Stimulated activated CD8-positive, alpha-beta memory T cell treated with anti-CD3 and anti-CD28 coated beads, Interleukin-12 subunit alpha, Interleukin-12 subunit beta, amount 100 ng/mL, for 24 hours (primary cell): ENCODE data around the gene SUSD1.

Experiments
- DNase-seq: peaks from one replicate; pipeline ENCODE4 v3.0.0-alpha.2; 2020; ENCODE audit errors: extremely low read depth

The SUSD1 gene

GRCh38 chr9:112012026-112012902, 162.8 kb downstream of the SUSD1 start:
- DNase-seq: no peak

DNA sequence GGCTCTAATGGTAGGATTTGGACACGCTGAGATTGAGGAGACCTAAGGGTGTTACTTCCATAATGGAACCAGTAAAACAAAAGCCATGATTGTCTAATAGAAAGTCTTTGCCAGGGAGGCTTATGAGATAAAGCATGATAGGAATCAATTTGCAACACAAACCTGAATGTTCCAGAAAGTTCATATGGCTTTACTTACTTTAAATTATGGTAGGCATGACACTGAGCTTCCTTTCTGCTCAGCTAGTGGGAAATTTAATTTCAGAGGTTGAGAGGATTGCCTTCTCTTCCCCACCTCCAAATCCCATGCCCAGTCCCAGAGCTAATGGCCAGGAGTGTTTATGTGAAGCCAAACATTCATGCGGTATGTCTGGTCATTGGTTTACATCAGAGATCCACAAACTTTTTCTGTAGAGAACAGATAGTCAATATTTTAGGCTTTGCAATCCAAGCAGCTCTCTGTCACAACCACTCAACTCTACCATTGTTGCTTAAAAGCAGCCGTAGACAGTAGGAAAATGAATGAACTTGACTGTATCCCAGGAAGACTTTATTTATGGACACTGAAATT, 164.0 kb downstream of the SUSD1 start:
- DNase-seq: no peak

GRCh38 chr9:112010537-112010936, 164.6 kb downstream of the SUSD1 start:
- no peak for DNase-seq

GRCh38 chr9:112009656-112010055, 165.4 kb downstream of the SUSD1 start:
- no peak for DNase-seq

DNA sequence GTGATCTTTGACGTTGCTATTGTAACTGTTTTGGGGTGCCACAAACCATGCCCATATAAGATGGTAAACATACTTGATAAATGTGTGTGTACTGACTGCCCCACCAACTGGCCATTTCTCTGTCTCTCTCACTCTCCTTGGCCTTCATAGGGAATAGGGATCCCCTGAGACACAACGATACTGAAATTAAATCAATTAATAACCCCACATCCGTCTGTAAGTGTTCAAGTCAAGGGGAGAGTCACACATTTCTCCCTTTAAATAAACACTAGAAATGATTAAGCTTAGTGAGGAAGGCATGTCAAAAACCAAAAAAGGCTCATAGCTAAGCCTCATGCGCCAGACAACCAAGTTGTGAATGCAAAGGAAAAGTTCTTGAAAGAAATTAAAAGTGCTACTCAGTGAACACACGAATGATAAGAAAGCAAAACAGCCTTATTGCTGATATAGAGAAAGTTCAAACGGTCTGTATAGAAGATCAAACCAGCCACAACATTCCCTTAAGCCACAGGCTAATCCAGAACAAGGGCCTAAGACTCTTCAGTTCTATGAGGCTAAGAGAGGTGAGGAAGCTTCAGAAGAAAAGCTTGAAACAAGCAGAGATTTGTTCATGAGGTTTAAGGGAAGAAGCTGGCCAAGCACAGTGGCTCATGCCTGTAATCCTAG, 167.4 kb downstream of the SUSD1 start:
- no peak for DNase-seq

DNA sequence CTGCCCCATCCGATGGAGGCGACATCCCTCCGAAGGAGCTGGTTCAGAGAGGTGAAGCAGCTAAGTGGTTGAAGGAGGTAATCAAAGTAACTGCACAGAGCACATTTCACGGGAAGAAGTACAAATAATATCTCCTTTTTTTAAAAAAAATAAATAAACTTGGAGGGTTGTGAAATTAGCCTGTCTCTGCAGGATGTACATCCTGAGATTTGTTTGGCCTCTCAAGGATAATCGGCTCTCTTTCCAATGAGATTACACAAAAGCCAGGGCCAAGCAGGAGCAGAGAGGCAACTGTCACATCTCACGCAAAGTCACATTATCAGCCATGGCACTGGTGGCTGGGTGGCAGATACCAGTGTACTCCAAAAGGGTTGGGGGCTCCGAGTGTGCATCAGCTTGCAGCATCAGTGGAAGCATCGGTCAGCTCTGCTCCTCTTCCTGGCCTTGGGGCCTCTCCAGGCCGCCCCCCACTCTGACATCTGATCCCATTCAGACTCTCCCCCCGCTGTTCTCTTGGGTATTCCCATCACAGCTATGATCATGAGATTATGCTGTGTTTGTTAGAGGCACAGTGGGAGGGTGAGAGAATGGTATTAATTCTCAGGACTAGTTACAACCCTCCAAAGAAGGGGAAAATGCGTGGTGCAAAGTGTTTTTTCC, 168.6 kb downstream of the SUSD1 start:
- no peak for DNase-seq

DNA sequence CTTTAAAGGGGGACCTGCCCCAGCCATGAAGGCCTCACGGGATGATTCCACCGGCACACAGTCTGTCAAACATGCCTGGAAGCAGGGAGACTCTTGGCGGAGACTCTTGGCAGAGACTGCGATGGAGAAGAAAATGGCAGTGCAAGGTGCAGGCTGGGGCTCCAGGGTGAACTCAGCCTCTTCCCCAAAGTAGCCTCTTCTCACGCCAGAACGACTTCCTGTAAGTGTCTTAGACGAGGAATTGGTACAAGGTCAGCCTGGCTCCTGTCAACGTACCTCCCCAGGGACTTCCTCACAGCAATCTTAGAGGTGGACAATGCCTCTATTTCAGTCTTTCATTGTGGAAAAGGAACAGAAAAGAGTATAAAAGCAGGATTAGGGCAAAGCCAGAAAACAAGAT, 169.2 kb downstream of the SUSD1 start:
- DNase-seq: no peak

DNA sequence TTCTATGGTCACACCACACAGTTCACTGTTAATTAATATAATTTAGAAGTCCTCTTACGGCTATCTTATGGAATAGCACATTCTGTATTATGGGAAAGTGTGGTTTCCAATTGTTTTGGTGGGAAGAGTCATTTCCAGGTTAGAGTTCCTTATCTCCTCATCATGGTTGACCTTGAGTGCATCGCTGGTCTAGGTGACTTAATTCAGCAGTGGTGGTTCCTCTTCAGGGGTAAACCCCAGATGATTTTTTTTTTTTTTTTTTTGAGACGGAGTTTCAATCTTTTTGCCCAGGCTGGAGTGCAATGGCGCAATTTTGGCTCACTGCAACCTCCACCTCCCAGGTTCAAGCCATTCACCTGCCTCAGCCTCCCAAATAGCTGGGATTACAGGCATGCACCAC, 171.6 kb downstream of the SUSD1 start:
- DNase-seq: no peak

- DNase-seq: no peak
These were observed 172.1 kb downstream of the SUSD1 start for GRCh38 chr9:112002847-112003457.

GRCh38 chr9:112002131-112002846, 172.8 kb downstream of the SUSD1 start:
- DNase-seq: no peak

GRCh38 chr9:112000743-112001142, 174.4 kb downstream of the SUSD1 start:
- DNase-seq: no peak

DNA sequence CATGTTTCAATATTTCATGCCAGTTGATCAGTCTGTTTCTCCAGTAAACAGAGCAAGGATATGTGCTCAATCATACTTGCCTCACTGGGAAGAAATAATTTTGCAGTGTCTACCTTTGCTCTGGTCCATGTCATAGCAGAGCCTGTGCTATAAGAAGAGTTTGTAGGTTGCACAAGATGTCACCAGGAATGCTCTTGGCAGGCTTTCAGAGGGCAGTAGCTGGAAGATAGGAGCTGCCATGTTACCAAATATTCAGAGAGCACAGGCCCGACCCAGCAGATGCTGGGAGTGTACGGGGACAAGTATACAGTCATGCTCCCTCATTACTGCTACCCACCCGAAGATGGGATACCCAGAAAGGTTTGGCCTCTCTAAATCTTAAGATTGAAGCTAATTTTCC, 175.8 kb downstream of the SUSD1 start:
- no peak for DNase-seq

DNA sequence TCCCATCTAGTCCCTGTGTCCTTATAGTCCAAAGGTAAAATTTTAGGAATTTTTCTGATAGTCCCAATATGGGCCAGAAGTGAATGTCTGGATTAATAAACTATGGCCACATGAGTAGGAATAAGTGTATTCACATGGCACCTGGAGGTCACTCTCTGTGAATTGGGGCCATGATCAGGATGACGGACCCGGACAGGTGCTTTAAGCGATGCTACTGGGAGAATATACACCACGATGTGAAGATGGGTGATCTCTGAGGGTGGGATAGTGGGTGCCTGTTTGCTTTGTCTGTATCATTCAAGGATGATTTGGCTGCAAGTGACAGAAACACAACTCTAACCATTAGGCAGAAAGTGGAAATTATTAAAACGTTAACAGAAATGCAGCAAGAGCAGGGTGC, 177.3 kb downstream of the SUSD1 start:
- no peak for DNase-seq

GRCh38 chr9:111994831-111995458, 180.2 kb downstream of the SUSD1 start:
- no peak for DNase-seq

GRCh38 chr9:111993319-111993718, 181.8 kb downstream of the SUSD1 start:
- no peak for DNase-seq

- DNase-seq: no peak
These were observed 182.6 kb downstream of the SUSD1 start for GRCh38 chr9:111992523-111992922.

DNA sequence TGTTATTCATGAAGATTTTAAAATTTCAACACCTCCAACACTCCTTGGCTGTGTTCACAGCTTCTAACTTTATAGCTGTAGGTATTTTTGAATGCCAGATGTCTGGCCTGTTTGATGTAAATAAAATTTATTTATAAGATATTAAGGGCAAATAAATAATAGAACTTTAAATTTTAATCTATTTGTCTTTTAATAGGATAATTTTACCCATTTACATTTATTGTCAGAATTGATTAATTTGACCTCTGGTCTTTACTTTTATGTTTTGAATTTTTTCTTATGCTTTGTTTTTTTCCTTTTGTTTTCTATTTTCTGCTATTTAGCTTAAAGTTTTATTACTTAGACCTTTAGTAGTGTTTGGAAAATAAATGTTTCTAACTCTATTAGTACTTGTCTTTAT, 183.9 kb downstream of the SUSD1 start:
- no peak for DNase-seq
